A673 (cell line): Measurements from ENCODE around the gene PARP8. TPM values are rescaled to one million over a fixed set of nuclear protein-coding genes. Genes with fewer than 3 reads are reported as not detected.
"Not testable (repeated sequence)": the region's sequence is repeated elsewhere in the genome, so short reads cannot be mapped to it uniquely, and the experiment has no call there.

Experiments
- BruUV-seq: library from RNA; stranded (reverse); fragments of 400-500 nt; replicated peaks from 2 replicates; lab custom pipeline; 2021; lab: Mats Ljungman, UMichigan
- CTCF ChIA-PET: fragments of 300-600 bp; sonication (Branson Sonifier 250); formaldehyde crosslinking; loops from one replicate; lab custom pipeline; 2022; ENCODE audit warnings: antibody characterized with exemption; lab: Charles Lee
- POLR2A ChIA-PET: fragments of 300-600 bp; sonication (Branson Sonifier 250); formaldehyde crosslinking; loops from one replicate; lab custom pipeline; 2022; ENCODE audit warnings: antibody characterized with exemption; ENCODE audit not compliant: low non-redundant PET; lab: Charles Lee
- DNase-seq: peaks from one replicate; pipeline ENCODE4 v3.0.0-alpha.2; 2015; ENCODE audit warnings: low spot score
- H3K27ac ChIP-seq: fragments of 200-600 bp; sonication (generic); 2 replicates; pipeline ENCODE4 v1.5.1; 2016; ENCODE audit warnings: mixed run types, low read depth, mild to moderate bottlenecking, mixed read lengths, antibody characterized with exemption, low read length; ENCODE audit not compliant: poor library complexity, severe bottlenecking
- H3K27me3 ChIP-seq: fragments of 200-600 bp; sonication (generic); replicated peaks from 2 replicates; pipeline ENCODE4 v1.6.1; 2017; ENCODE audit warnings: mixed run types, low read depth, mild to moderate bottlenecking, mixed read lengths, antibody characterized with exemption, low read length; ENCODE audit not compliant: insufficient read depth, poor library complexity
- H3K36me3 ChIP-seq: fragments of 200-600 bp; sonication (generic); 2 replicates; pipeline ENCODE4 v1.6.1; 2016; ENCODE audit warnings: mixed run types, mild to moderate bottlenecking, mixed read lengths, antibody characterized with exemption, low read length; ENCODE audit not compliant: insufficient read depth, poor library complexity, severe bottlenecking
- H3K4me1 ChIP-seq: fragments of 200-600 bp; sonication (generic); 2 replicates; pipeline ENCODE4 v1.6.1; 2017; ENCODE audit warnings: mixed run types, mild to moderate bottlenecking, mixed read lengths, antibody characterized with exemption, low read length; ENCODE audit not compliant: insufficient read depth, poor library complexity, severe bottlenecking
- H3K4me3 ChIP-seq: fragments of 200-600 bp; sonication (generic); 2 replicates; pipeline ENCODE4 v1.5.1; 2016; ENCODE audit warnings: low read depth, mixed run types, mild to moderate bottlenecking, mixed read lengths, low read length; ENCODE audit not compliant: poor library complexity, severe bottlenecking
- H3K9me3 ChIP-seq: fragments of 200-600 bp; sonication (generic); 2 replicates; pipeline ENCODE4 v1.6.1; 2016; ENCODE audit warnings: mixed run types, low read depth, mild to moderate bottlenecking, mixed read lengths, antibody characterized with exemption, low read length; ENCODE audit not compliant: poor library complexity, severe bottlenecking
- CTCF ChIP-seq: fragments of 300-800, 200-600 bp; sonication (generic); conservative IDR thresholded peaks from 2 replicates; pipeline ENCODE4 v1.5.1; 2017; ENCODE audit warnings: low read depth, mild to moderate bottlenecking, antibody characterized with exemption, low read length, moderate library complexity, mixed read lengths
- EZH2 ChIP-seq: fragments of 200-600 bp; sonication (generic); IDR thresholded peaks from 2 replicates; pipeline ENCODE4 v1.6.1; 2017; ENCODE audit warnings: borderline replicate concordance, low read depth, mild to moderate bottlenecking, mixed read lengths, antibody characterized with exemption, low read length; ENCODE audit not compliant: poor library complexity, severe bottlenecking
- intact Hi-C: fragments of 100-400 bp; cut with micrococcal nuclease; formaldehyde crosslinking; loops from one replicate; pipeline ENCODE4 v1.10.0; 2022; ENCODE audit not compliant: unreplicated experiment
- total RNA-seq: library from RNA; stranded (reverse); gene quantifications from 2 replicates; pipeline ENCODE4 v1.2.3, GENCODE V29; 2021

PARP8 gene
- total RNA-seq, 1 experiment from 2014 or later, result 18.0 TPM

- CTCF ChIA-PET, result no interaction called here
- Histone ChIP-seq H3K36me3 (no peaks in the 10 kb centered on the region), H3K4me1 (peaks cover 16% of the 10 kb centered on the region), H3K27me3 (no peaks in the 10 kb centered on the region), H3K27ac (no peak overlapping the region), H3K4me3 (no peak overlapping the region), H3K9me3 (no peaks in the 10 kb centered on the region)
- no peak for DNase-seq
- TF ChIP-seq EZH2, result no peak
- no TSS peak for BruUV-seq
- POLR2A ChIA-PET, result no interaction called here
- intact Hi-C loops, result no loop called here
These were observed 18.3 kb downstream of the PARP8 start for GRCh38 chr5:50684721-50685120.

- POLR2A ChIA-PET, result no interaction called here
- Histone ChIP-seq H3K27me3 (no peaks in the 10 kb centered on the region), H3K9me3 (no peaks in the 10 kb centered on the region), H3K36me3 (no peaks in the 10 kb centered on the region), H3K27ac (no peak overlapping the region), H3K4me3 (no peak overlapping the region), H3K4me1 (peaks cover 4% of the 10 kb centered on the region)
- TF ChIP-seq CTCF (no peak), EZH2 (no peak)
- no TSS peak for BruUV-seq
- no peak for DNase-seq
- intact Hi-C loops, result no loop called here
- CTCF ChIA-PET, result no interaction called here
These were observed 21.1 kb downstream of the PARP8 start for GRCh38 chr5:50687548-50687947.

- no TSS peak for BruUV-seq
- no peak overlapping the region for H3K27ac ChIP-seq
- H3K4me3 ChIP-seq, result no peak overlapping the region
- H3K4me1 ChIP-seq, result no peaks in the 10 kb centered on the region
- H3K9me3 ChIP-seq, result no peaks in the 10 kb centered on the region
- ChIA-PET POLR2A (no interaction called here), CTCF (no interaction called here)
- no peak for TF ChIP-seq EZH2
- TF ChIP-seq CTCF, result no peak
- no peaks in the 10 kb centered on the region for H3K27me3 ChIP-seq
- no peaks in the 10 kb centered on the region for H3K36me3 ChIP-seq
- intact Hi-C loops, result no loop called here
- DNase-seq, result no peak
These were observed 25.1 kb downstream of the PARP8 start for GRCh38 chr5:50691399-50692016.

GRCh38 chr5:50694027-50694590 lies 27.7 kb downstream of the PARP8 start:
- CTCF ChIA-PET, result no interaction called here
- POLR2A ChIA-PET, result no interaction called here
- BruUV-seq, result no TSS peak
- H3K27me3 ChIP-seq, result no peaks in the 10 kb centered on the region
- TF ChIP-seq CTCF (no peak), EZH2 (no peak)
- H3K27ac ChIP-seq, result no peak overlapping the region
- H3K4me1 ChIP-seq, result no peaks in the 10 kb centered on the region
- H3K36me3 ChIP-seq, result no peaks in the 10 kb centered on the region
- H3K9me3 ChIP-seq, result no peaks in the 10 kb centered on the region
- intact Hi-C loops, result no loop called here
- no peak overlapping the region for H3K4me3 ChIP-seq
- no peak for DNase-seq

- BruUV-seq, H3K27ac ChIP-seq, H3K4me3 ChIP-seq, CTCF ChIA-PET, H3K27me3 ChIP-seq, H3K4me1 ChIP-seq, H3K9me3 ChIP-seq, DNase-seq, H3K36me3 ChIP-seq, intact Hi-C loops, POLR2A ChIA-PET: not testable (repeated sequence)
These were observed 28.2 kb downstream of the PARP8 start for GRCh38 chr5:50694626-50695025.
